ENCODE results near the gene XYLT2. TPM values are rescaled to one million over a fixed set of nuclear protein-coding genes. Genes with fewer than 3 reads are reported as not detected.

Gene XYLT2
- total and polyA plus RNA-seq, 10 of the 15 experiments (the other 5 are each of a cell fraction or from before 2014, with no cell fraction given): 0.82 to 20.6 (median 13.0) TPM

GRCh38 chr17:50346313-50347116 lies 589 bp downstream of the XYLT2 start (continued):
- TF ChIP-seq BCL3 (IDR thresholded peaks at IDR 0.05; ENCODE audit: borderline replicate concordance, insufficient read depth, low read depth, low read length, poor library complexity, severe bottlenecking): no peak
- TF ChIP-seq NBN (IDR thresholded peaks at IDR 0.05): no peak
- no peak for TF ChIP-seq STAT3 (IDR thresholded peaks at IDR 0.05; ENCODE audit: low read depth, low read length)
- 0 out of 2 replicates have a peak, but pooled peaks have one; percentile 25 for TF ChIP-seq ZNF207 (IDR thresholded peaks at IDR 0.05; ENCODE audit: borderline replicate concordance)
- TF ChIP-seq TCF12 (IDR thresholded peaks at IDR 0.05; ENCODE audit: low read depth, low read length): no peak
- TF ChIP-seq USF2 (IDR thresholded peaks at IDR 0.05; ENCODE audit: borderline replicate concordance, low read depth, low read length): no peak
- TF ChIP-seq POLR2A (IDR thresholded peaks at IDR 0.05; ENCODE audit: low read depth, low read length): peak; percentile 4; the same call in 1 of the 2 replicates
- TF ChIP-seq SIX5 (IDR thresholded peaks at IDR 0.05; ENCODE audit: low read depth, low read length, severe bottlenecking): no peak
- TF ChIP-seq CEBPB (IDR thresholded peaks at IDR 0.05; ENCODE audit: borderline replicate concordance in 1 of 2, low read depth in 2 of 2, low read length in 2 of 2): no peak
- peak; percentile 7; the same call in 1 of the 2 replicates for TF ChIP-seq BACH1 (IDR thresholded peaks at IDR 0.05; ENCODE audit: borderline replicate concordance)
- no peak for TF ChIP-seq ASH2L (IDR thresholded peaks at IDR 0.05; ENCODE audit: borderline replicate concordance, low read depth)
- no peak for TF ChIP-seq ZSCAN29 (IDR thresholded peaks at IDR 0.05)
- TF ChIP-seq POLR2AphosphoS5 (IDR thresholded peaks at IDR 0.05; ENCODE audit: low read length): no peak
- TF ChIP-seq CTCF (IDR thresholded peaks at IDR 0.05 in 2 of 3, conservative IDR thresholded peaks at IDR 0.05 in 1 of 3; ENCODE audit: control insufficient read depth in 2 of 3, extremely low read depth in 1 of 3, insufficient read depth in 1 of 3, low read depth in 3 of 3, low read length in 3 of 3): no peak
- no peak for TF ChIP-seq TCF7 (IDR thresholded peaks at IDR 0.05; ENCODE audit: borderline replicate concordance)
- no peak for TF ChIP-seq TBL1XR1 (IDR thresholded peaks at IDR 0.05; ENCODE audit: low read depth, low read length)
- 0 out of 2 replicates have a peak, but pooled peaks have one; percentile 21 for TF ChIP-seq MXI1 (IDR thresholded peaks at IDR 0.05; ENCODE audit: low read depth, low read length)
- TF ChIP-seq ELK1 (IDR thresholded peaks at IDR 0.05; ENCODE audit: low read depth, low read length): no peak
- no peak for TF ChIP-seq RAD51 (IDR thresholded peaks at IDR 0.05)
- no peak for TF ChIP-seq RCOR1 (conservative IDR thresholded peaks at IDR 0.05; ENCODE audit: low read depth, low read length)
- no peak; the same call in 1 of the 2 replicates for TF ChIP-seq HDGF (IDR thresholded peaks at IDR 0.05)
- no peak for TF ChIP-seq SP1 (IDR thresholded peaks at IDR 0.05; ENCODE audit: low read depth, low read length)

Data from GM12878 (cell line).